NCI-H1048 (cell line): ENCODE data around the gene PLCB2.

Experiments
- DNase-seq: peaks from one replicate; lab custom pipeline; 2025; lab: John Stamatoyannopoulos, UW

Gene PLCB2

DNA sequence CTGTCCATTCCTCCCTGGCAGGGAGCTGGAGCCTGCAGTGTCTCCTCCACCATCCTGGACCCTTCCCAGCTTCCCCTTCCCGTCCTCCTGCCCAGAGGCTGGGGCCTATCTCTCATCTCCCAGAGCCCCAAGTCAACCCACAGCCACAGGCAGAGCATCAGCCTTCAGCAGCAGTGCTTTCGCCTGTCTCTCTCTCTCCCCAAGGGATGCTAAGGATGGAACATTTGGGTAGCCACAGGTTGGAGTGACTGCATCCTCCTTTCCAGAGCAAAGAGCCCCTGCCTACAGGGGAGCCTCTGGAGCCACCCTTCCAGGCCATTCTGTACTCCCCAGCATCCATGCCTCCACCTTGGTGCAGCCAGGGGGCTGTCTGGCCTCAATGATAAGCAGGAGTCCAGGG is 4.2 kb downstream of the PLCB2 start:
- no peak for DNase-seq

DNA sequence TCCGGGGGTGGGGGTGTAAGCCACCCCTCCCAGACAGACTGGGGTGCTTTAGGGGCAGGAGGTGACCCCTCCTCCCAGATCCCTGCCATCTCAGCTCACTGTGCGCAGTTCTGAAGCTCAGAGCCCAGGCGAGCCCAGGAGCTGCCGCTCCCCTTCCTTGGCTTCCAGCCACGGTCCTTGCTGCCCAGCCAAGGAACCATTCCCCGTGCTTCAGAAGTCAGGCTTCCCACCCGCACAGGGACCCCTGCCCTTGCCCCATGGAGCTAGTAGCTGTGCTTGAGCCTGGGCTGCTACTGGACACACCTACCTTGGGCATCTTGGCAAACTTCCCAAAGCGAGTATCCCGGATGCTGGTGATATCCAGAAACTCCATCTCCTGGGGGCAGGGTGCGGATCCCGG is 4.8 kb downstream of the PLCB2 start:
- no peak for DNase-seq

DNA sequence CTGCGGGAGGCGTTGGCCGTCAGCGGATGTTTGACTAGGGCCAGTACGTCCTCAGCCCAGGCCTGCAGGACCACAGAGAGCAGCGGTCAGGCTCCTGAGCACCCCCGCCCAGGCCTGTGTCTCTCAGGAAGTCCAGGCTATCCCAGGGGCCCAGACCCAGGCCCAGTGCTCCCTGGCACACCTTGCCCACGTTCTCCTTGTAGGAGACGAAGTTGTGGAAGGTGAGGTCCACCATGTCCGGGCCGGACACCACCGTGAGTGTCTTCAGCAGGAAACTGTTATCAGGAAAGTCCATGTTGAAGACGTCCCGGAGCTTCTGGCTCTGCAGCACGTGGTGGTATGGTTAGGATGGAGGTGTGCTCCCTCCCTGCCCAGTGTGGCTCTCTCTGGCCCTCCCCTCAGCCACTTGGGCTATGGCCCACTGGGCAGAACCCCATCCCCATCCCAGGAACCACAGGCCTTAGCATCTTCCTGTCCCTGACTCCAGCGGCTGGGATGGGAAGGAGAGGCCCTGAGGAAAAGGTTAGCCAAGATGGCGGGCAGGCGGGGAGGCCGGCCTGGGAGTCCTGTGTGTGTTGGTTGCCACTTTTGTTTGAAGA is 5.3 kb downstream of the PLCB2 start:
- DNase-seq = no peak

DNA sequence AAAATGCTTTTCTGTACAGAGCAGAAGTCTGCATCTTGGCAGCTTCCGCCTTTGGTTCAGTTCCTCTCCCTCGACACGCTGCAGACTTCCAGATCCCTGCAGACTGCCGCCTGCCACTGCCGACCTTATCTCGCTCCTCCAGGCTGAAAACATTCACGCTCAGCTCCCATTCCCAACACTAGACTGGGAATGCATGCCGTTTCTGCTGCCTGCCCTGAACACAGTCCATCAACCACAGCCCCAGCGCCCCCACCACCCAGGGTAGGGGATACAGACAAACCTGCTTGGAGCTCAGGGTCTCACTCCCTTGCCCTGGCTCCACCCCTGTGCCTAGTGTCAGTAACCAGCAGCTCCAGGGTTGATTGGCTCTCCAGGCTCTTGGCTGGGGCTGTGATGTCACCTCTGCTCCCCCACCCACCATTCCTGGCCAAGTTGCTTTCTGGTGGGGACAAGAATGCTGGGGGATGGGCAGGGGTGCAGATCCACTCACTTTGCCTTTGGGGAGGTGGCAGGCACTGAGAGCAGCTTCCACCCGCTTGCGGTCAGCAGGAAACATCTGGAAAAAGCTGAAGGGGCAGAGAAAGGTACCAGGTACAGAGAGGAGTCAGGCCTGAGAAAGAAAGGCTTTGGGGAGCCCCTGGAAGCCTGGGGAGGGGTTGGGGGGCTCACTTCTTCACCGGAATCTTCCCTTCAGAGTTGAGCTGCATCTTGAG is 6.1 kb downstream of the PLCB2 start:
- no peak for DNase-seq

DNA sequence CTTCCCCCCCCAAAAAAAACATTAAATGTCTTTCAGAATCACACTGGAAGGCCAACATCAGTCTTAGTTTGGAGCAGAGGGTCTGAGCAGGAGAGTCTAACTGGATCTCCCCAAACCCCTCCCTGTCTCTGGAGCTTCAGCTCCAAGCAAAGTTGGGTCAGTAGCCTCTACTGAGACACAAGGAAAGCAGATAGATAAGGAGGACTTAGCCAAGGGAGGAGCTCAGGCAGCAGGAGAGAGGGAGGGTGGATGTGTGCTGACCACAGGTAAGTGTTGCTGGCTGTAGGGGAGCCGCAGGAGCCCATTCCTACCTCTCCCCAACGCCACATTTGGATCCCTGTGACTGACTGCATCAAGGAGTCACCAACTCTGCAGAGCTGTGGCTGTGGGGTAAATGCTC is 7.0 kb downstream of the PLCB2 start:
- no peak for DNase-seq

DNA sequence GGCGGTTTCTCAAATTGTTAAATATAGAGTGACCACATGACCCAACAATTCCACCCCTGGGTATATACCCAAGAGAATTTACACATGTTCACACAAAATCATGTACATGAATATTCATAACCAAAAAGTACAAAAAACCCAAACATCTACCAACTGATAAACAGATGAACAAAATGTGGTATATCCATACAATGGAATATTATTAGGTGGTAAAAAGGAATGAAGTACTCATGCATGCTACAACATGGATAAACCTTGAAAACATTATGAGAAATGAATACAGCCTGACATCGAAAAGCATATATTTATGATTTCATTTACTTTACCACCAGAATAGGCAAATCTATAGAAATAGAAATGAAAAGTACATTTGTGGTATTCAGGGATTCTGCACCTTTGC is 7.4 kb downstream of the PLCB2 start:
- DNase-seq = no peak

DNA sequence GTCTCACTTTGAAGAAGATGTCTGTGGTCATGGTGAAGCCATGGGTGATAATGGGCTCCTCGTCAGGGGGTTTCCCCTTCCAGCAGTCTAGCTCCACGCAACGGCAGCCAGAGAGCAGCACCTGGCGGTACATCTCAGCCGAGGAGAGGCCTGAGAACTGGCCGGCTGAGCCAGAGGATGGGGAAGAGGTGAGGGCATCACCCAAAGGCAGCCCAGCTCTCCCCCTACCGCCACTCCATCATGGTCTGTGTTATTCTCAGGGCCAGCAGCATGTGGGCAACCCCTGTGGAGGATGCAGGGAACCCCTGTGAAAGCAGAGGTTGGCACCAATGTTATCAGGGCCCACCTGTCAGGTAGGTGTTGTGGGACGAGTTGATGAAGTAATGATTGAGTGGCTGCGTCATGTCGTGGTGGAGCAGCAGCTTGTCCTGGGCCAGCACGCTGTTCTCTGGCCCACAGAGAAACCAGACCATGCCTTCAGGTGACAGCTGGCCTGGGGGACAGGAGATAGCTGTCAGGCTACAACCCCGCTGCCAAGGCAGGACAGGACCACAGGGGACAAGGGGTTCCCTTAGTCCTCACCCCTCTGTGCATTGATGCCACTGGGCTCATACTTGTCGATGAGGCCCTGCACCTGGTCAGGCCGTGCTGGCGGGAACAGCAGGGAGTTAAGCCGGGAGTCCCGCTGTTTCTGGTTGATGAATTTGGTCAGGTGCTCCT is 9.4 kb downstream of the PLCB2 start:
- no peak for DNase-seq

DNA sequence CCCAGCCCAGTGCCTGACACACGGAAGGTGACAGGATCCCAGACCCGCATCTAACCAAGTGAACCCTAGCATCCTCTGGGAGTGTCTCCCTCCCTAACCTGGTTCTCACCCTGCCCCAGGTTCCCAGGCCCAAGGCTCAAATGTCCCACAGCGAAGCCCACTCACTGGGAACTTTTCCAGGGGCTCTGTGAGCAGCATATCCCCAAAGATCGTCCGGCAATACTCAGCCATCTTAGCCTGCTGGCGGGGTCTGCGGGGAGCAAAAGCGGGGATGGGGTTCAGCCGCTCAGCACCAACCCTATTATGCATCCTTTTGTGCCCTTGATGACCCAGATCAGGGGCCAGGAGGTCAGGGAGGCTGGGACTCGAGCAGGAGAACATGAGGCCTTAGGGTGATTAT is 10.4 kb downstream of the PLCB2 start:
- no peak for DNase-seq

DNA sequence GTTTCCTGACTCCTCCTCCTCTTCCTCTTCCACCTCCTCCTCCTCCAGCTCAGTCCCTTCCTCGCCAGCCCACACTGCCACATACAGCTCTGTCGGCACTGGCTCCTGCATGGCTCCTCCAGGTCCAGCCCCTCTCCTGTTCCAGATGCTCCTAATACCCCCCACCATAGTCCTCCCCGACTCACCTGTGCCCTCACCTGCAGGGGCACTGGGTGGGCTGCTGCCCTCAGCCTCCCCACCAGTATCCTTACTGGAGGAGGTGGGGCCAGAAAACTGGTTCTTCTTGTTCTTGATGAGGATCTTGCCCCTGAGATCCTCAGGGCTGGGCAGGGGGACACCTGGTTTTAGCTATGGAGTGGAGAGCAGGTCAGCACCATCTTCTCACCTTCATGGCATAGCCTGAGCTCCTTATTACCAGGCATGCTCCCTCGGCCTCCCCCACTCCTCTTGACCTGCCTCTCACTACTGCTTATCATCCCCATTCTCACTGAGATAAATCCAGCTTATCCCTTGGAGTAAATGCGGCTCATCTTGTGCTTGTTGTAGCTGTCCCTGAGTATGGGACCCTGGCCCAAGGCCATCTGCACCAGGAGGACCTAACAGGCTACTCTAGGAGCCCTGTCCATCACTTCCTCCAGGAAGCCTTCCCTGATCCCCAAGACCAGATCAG is 11.0 kb downstream of the PLCB2 start:
- no peak for DNase-seq

DNA sequence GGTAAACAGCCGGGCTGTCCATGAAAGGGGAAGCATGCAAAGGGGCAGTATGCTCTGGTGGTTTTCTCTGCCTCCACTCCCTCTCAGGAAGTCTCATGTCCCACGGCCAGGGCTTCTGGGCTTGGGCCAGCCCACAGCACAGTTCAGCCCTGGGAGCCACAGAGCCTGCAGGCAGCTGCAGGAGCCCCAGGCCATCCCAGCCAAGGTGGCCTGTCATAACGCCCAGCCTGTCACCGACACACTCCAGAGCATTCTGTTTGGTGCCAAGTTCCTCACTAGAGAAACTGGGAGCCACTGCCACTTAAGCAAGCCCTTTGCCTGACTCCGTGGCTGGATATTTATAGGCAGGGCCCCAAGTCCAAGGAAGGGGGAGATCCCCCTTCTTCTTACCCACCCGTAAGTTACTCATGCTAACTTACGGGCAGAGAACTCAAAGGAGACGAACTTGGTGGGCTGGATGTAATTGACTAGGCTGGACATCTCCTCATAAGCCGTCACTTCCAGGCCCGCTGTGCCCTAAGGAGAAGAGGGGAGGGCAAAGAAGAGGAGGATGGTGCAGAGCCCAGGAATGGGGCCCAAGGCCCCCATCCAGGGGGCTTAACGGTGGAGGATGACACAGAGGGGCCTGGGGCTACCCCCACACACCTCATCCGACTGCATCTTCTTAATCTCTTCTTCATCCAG is 11.7 kb downstream of the PLCB2 start:
- no peak for DNase-seq

DNA sequence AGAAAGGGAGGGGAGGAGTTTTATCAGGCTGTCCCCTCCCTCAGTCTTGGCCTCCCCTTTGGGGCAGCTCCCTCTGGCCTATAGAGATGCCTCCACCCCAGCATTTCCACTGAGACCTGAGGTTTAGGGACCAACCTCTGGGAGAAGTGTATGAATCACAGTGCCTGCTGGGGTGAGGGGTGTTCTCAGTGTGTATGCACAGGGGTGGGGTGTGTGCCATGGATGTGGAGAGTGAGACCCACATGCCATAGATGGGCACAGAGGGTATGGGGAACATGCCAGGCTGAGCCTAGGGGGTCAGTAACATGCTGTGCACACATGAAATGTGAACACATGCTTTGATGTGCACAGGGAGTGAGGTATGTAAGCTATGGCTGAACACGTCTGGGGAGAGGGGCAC is 12.4 kb downstream of the PLCB2 start:
- no peak for DNase-seq

DNA sequence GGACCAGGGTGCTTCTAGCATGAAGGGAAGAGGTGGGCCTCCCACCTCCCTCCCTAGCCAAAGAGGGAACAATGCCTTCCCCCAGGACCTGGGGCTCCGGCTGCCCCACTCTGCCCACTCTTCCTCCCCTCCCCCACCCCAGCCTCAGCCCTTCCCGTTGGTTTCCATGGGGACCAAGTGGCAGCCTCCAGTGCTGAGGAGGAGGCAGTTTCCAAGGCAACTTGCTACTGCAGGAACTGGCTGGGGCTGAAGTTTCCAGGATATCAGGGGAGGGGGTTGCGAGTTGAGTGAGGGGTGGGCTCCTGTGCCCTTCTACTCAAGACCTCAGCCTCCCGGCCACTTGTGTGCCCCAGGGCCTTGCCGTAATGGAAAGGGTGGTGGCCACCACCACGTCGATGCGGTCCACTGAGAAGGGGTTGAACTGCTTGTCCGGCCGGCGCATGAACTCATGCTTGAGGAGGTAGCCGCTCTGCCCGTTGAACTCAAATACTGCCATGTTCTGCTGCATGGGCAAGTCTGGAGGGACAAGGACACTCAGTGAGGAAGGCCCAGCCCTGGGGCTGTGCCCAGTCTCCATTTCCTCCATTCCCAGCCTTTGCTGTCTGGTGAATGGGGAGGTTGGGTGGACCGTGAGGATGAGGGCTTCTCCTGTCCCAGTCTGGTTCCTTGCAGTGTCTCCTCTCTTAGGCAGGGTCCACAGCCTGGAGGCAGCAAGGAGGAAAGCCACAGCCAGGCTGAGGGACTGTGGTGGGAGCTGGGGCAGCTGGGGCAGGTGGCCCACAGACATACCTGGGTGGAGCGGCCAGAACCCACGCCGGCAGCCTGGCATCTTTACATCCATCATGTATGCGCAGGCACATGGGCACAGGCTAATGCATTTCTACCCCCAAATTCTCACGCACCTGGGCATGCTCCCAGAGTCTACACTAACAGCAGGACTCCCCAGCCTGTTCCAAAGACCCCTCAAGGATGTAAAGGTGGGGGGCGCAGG is 13.5 kb downstream of the PLCB2 start:
- DNase-seq = no peak

DNA sequence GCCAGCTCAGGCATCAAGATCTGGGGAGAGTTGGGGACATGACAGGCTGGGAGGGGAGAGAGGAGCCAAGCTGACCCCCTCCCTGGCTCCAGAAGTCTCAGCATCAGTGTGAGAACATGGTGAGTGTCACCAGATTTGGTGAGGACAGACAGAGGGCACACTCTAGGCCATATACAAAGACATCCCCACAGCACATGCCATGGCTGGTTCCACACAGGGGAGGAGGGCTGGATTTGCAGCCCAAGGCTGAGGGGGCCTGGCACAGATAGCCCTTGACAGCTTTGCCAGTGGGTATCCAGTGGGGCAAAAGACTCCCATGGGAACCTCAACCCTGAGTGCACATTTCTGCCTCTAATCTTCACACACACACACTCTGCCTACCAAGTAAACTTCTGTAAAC is 14.7 kb downstream of the PLCB2 start:
- DNase-seq = no peak

DNA sequence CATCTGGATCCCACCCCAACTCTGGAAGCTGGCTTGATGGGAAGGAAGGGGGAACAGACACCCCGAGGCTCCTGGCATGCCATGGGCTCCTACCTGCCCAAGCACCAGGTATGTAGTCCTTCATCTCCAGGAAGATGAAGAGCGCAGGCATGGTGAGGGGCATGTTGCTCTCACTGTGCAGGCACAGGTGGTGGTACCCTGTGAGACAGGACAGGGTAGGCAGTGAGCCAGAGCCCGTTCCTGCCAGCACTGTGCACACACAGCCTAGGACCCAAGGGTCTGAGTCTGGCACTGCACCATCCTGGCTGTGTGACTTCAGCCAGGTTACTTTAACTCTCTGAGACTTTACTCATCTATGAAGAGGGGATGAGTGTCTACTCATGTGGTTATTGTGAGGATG is 15.5 kb downstream of the PLCB2 start:
- no peak for DNase-seq

DNA sequence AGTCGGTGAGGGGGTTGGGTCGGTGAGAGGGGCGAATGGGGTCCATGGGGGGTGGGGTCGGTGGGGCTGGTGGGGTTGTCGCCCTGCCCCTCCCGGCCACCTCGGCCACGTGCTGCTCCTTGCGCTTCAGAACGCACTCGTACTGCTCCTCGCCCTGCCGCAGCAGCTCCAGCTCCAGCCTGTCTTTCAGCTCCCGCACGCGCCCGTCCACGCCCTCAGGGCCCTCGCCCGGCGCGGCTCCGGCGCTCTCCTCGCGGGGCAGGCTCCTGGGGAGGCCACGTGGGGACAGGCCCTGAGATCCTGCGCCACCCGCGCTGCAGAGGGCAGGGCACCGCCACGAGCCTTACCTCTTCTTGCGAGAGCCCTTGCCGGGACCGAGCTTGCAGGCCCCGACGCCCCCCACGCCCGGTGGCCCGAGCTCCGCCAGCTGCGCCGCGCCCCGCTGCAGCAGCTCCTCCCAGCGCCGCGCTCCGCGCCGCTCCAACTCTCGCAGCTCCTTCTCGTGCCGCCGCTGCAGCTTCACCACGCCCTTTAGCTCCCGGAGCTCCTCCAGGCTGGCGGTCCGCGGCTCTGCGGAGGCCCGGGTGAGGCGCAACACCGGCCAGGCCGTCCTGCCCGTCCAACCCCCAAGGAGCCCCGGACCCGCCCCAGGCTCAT is 16.7 kb downstream of the PLCB2 start:
- DNase-seq = no peak

DNA sequence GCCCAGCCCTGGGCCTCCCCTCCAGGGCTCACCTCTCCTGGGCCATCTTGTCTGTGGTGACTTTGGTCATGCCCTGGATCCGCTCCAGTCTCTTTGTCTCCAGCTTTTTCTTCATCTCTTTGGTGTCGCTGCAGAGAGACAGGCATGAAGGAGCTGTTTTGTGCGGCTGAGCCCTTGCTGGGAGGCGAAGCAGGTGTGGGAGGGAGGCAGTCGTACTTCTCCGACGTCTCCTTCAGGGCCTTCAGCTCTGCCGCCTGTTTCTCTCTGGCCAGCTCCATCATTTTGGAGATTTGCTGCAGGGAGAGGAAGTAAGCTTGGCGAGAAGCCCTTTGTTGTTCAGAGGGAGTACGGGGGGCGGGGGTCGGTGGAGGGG is 17.2 kb downstream of the PLCB2 start:
- DNase-seq = no peak

DNA sequence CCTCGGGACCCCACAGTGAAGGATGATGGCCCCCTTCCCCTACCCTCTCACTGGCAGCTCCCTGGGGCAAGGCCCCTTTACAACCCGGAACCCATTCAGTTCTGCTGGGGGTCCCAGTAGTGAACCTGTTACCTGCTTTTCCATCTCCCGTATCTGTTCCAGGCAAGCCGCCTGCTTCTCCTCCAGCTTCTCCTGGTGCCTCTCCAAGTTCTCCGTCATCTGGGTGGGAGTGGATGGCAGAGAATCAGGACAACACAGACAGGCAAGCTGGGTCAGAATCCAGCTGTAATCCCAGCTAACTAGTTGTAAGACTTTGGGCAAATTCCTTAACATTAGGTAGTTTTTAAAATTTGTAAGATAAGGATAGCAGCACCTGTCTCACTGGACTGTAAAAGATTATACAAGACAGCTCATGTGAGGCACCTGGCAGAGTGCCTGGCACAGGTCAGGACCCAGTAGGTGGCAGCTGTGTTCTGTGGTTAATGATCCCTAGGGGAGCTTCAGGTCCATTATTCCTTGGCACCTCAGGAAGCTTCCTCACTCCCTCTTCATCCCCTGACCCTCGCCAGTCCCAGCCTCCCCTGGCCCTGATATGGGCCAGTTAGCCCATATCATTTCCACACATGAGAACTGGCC is 18.5 kb downstream of the PLCB2 start:
- DNase-seq = no peak

DNA sequence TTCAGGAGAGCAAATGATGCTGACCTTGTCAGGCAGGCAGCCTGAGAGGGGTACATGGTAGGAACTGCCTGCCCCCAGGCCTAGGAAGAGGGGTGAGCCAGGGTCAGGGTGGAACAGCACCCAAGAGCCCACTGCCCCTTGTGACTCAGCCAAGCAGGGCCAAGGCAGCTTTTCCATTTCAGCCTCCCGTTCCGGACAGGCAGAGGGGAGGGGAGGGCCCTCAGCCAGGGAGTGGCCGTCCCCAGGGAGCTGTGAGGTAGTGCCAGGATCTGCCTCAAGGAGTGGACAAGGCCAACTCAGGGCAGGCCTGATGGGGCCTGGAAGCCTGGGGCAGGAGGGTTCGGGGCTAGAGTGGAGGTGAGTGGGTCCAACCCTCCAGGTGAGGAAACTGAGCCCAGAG is 19.8 kb downstream of the PLCB2 start:
- DNase-seq = no peak

DNA sequence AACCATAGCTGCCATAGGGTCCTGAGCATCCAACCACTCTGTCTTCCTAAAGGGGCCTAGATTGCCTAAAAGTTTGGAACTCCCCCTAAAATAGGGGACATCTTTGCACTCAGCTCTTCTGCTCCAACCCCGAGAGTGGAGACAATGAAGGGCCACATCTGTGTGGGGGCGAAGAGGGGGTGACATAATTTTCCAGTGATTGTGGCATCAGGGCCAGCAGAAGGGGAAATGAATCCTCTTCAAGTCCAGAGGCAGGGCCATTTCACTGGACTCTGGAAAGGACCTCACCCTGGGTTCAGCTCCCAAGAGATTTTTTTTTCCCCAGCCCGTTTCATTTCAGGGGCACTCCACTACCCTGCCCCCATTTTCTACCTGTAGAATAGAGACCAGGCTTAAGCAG is 20.2 kb downstream of the PLCB2 start:
- no peak for DNase-seq

DNA sequence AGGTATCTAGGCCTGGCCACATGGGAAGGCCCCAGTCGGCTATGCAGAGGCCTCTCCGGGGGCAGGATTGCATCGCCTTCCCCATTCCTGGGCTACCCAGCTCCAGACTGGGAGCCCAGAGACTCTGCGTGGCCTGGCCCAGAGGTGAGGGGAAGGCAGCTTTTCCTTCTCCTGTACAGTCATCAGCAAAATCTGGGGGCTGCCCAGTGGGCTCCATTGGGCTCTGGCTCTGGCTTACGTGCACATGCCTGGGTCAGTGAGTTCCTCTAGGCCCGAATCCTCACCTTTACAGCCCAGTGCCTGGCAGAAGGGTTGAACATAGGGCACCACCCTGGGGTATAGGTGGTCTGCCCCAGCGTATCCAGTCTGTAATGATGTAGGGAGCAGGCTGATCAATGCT is 20.9 kb downstream of the PLCB2 start:
- no peak for DNase-seq
